Immature natural killer cell (primary cell): ENCODE measurements around the gene IL1R2. TPM values are rescaled to one million over a fixed set of nuclear protein-coding genes. Genes with fewer than 3 reads are reported as not detected.

Experiments used
- DNase-seq, 3 donors: peaks; one replicate each; pipeline ENCODE4 v3.0.0; 2022; ENCODE audit warnings: mixed read lengths in 1 of 3
- H3K27ac Mint-ChIP-seq, 6 donors: one replicate each; pipeline ENCODE4 v1.8.0; 2020; ENCODE audit warnings: mixed read lengths in 6 of 6, mild to moderate bottlenecking in 5 of 6, inconsistent platforms in 4 of 6, moderate library complexity in 3 of 6
- H3K27me3 Mint-ChIP-seq, 3 donors: one replicate each; pipeline ENCODE4 v1.8.0; 2020 to 2021; ENCODE audit warnings: low read depth in 3 of 3, mild to moderate bottlenecking in 3 of 3, mixed read lengths in 3 of 3, moderate library complexity in 3 of 3, inconsistent platforms in 1 of 3
- H3K36me3 Mint-ChIP-seq, 3 donors: one replicate each; pipeline ENCODE4 v1.8.0; 2020; ENCODE audit warnings: mixed read lengths in 3 of 3, inconsistent platforms in 2 of 3, mild to moderate bottlenecking in 2 of 3
- H3K4me1 Mint-ChIP-seq, 2 donors: one replicate each; pipeline ENCODE4 v1.8.0; 2020; ENCODE audit warnings: inconsistent platforms in 2 of 2, mild to moderate bottlenecking in 2 of 2, mixed read lengths in 2 of 2, moderate library complexity in 1 of 2
- H3K4me3 Mint-ChIP-seq, 5 donors: one replicate each; pipeline ENCODE4 v1.8.0; 2020; ENCODE audit warnings: mild to moderate bottlenecking in 5 of 5, mixed read lengths in 5 of 5, inconsistent platforms in 3 of 5, moderate library complexity in 3 of 5
- H3K9me3 Mint-ChIP-seq, 6 donors: one replicate each; pipeline ENCODE4 v1.8.0; 2020; ENCODE audit warnings: mild to moderate bottlenecking in 6 of 6, mixed read lengths in 6 of 6, inconsistent platforms in 4 of 6, moderate library complexity in 3 of 6
- polyA plus RNA-seq, 3 donors: library from polyadenylated mRNA; unstranded; fragments of 300-500 nt; fragmentation: Illumina TruSeq; gene quantifications; one replicate each; pipeline ENCODE4 v1.2.3, GENCODE V29; 2021

The IL1R2 gene, protein sequence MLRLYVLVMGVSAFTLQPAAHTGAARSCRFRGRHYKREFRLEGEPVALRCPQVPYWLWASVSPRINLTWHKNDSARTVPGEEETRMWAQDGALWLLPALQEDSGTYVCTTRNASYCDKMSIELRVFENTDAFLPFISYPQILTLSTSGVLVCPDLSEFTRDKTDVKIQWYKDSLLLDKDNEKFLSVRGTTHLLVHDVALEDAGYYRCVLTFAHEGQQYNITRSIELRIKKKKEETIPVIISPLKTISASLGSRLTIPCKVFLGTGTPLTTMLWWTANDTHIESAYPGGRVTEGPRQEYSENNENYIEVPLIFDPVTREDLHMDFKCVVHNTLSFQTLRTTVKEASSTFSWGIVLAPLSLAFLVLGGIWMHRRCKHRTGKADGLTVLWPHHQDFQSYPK
- polyA plus RNA-seq, result 1 to 10 TPM in 2 of 3 donors, not detected in 1; 1.8 to 3.3 TPM

GRCh38 chr2:101991721-101992145 lies at the start of gene IL1R2:
TSS of gene IL1R2 (plus strand) at chr2:101991960. CDS start at chr2:102008576, 16,616 bp downstream.
- no peak for DNase-seq

GRCh38 chr2:101942851-101943250 lies 48.9 kb upstream of the IL1R2 start:
- H3K27me3 Mint-ChIP-seq, result peaks cover 0 to 17% (median 8%) of the 10 kb centered on the region in 3 donors

More at GRCh38 chr2:101991721-101992145, at the start of gene IL1R2:
- H3K9me3 Mint-ChIP-seq, result no peaks in the 10 kb centered on the region
- peaks cover 46 to 48% of the 10 kb centered on the region in 2 donors for H3K4me1 Mint-ChIP-seq
- peaks cover 0 to 6% (median 0%) of the 10 kb centered on the region in 3 donors for H3K36me3 Mint-ChIP-seq
- peaks cover 27 to 39% (median 39%) of the 10 kb centered on the region in 3 donors for H3K27me3 Mint-ChIP-seq
- peak within 1 kb of the TSS in 4 of 6 donors; percentile 43 to 79 (median 46) for H3K27ac Mint-ChIP-seq
- H3K4me3 Mint-ChIP-seq, result peak within 1 kb of the TSS in 2 of 5 donors; percentile 18 to 28

DNA sequence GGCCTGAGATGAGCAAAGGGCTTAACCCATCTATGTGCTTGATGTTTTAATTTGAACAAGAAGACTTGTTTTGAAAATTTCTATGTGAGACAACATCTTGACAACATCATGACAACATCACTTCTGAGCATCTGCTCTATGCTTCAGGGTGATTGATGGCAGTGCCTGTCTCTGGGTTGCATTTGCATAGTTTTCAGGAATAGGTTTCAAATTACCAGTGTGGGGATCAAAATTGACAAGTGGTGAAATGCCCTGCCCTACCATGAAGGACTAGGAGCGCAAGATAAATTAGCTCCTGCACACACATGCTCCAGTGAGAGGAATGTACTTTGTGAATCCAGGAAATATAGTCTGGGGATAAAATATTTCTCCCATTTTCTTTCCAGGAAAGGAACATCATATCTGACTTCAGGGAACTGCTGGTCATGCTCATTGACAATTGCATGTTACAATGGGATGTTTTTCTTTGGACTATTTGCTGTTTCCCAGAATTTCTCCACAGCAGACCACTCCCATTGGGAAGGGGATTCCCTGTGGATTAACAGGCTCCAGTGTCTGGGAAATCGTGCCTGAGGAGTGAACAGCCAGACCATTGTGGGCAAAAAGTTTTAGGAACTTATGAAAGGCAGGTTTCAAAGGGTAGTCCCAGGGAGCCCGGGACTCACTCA lies 45.3 kb upstream of the IL1R2 start:
- Mint-ChIP-seq H3K4me1 (no peaks in the 10 kb centered on the region), H3K27me3 (peaks cover 0 to 17% (median 6%) of the 10 kb centered on the region in 3 donors), H3K27ac (no peak overlapping the region), H3K36me3 (peaks cover 0 to 4% (median 0%) of the 10 kb centered on the region in 3 donors), H3K4me3 (no peak overlapping the region), H3K9me3 (peaks cover 0 to 3% (median 0%) of the 10 kb centered on the region in 6 donors)
- DNase-seq, result no peak

More at GRCh38 chr2:101942851-101943250, 48.9 kb upstream of the IL1R2 start:
- H3K27ac Mint-ChIP-seq, result no peak overlapping the region
- peaks cover 0 to 8% (median 3%) of the 10 kb centered on the region in 6 donors for H3K9me3 Mint-ChIP-seq
- H3K4me3 Mint-ChIP-seq, result no peak overlapping the region
- no peak for DNase-seq
- peaks cover 0 to 9% (median 0%) of the 10 kb centered on the region in 3 donors for H3K36me3 Mint-ChIP-seq
- H3K4me1 Mint-ChIP-seq, result no peaks in the 10 kb centered on the region

GRCh38 chr2:101947374-101947773 lies 44.4 kb upstream of the IL1R2 start:
- H3K36me3 Mint-ChIP-seq, result peaks cover 0 to 4% (median 0%) of the 10 kb centered on the region in 3 donors
- H3K4me1 Mint-ChIP-seq, result no peaks in the 10 kb centered on the region
- H3K27ac Mint-ChIP-seq, result no peak overlapping the region
- H3K9me3 Mint-ChIP-seq, result peaks cover 0 to 3% (median 0%) of the 10 kb centered on the region in 6 donors
- no peak for DNase-seq
- H3K27me3 Mint-ChIP-seq, result peaks cover 0 to 14% (median 6%) of the 10 kb centered on the region in 3 donors
- no peak overlapping the region for H3K4me3 Mint-ChIP-seq

GRCh38 chr2:101948625-101949155 lies 43.1 kb upstream of the IL1R2 start:
- peaks cover 0 to 12% (median 6%) of the 10 kb centered on the region in 3 donors for H3K27me3 Mint-ChIP-seq
- peaks cover 0 to 4% (median 0%) of the 10 kb centered on the region in 3 donors for H3K36me3 Mint-ChIP-seq
- no peaks in the 10 kb centered on the region for H3K4me1 Mint-ChIP-seq
- no peak overlapping the region for H3K27ac Mint-ChIP-seq
- no peak overlapping the region for H3K4me3 Mint-ChIP-seq
- H3K9me3 Mint-ChIP-seq, result peaks cover 0 to 3% (median 0%) of the 10 kb centered on the region in 6 donors
- no peak for DNase-seq

GRCh38 chr2:101949304-101949703 lies 42.5 kb upstream of the IL1R2 start:
- Mint-ChIP-seq H3K4me1 (no peaks in the 10 kb centered on the region), H3K36me3 (peaks cover 0 to 4% (median 0%) of the 10 kb centered on the region in 3 donors), H3K27ac (no peak overlapping the region), H3K9me3 (peaks cover 0 to 3% (median 0%) of the 10 kb centered on the region in 6 donors), H3K27me3 (peaks cover 0 to 12% (median 6%) of the 10 kb centered on the region in 3 donors), H3K4me3 (no peak overlapping the region)
- DNase-seq, result no peak

DNA sequence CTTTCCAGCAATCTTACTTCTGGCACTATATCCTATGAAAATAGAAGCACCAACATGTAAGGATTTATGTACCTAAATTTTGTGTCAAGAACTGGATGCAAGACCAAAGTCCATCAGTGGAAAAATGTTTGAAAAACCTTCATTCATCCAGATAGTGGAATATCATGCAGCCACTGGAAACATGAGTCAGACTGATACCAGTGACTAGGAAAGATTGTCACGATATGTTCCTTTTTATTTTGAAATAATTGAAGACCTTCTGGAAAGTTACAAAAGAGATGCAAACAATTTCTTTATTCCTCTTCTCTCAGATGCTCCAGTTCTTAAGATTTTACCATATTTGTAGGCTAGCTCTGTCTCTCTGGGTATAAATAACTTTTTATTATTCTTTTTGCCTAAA lies 40.5 kb upstream of the IL1R2 start:
- Mint-ChIP-seq H3K4me1 (no peaks in the 10 kb centered on the region), H3K4me3 (no peak overlapping the region), H3K36me3 (peaks cover 0 to 4% (median 0%) of the 10 kb centered on the region in 3 donors), H3K9me3 (peaks cover 0 to 3% (median 0%) of the 10 kb centered on the region in 6 donors), H3K27ac (no peak overlapping the region), H3K27me3 (peaks cover 0 to 7% (median 5%) of the 10 kb centered on the region in 3 donors)
- DNase-seq, result no peak

DNA sequence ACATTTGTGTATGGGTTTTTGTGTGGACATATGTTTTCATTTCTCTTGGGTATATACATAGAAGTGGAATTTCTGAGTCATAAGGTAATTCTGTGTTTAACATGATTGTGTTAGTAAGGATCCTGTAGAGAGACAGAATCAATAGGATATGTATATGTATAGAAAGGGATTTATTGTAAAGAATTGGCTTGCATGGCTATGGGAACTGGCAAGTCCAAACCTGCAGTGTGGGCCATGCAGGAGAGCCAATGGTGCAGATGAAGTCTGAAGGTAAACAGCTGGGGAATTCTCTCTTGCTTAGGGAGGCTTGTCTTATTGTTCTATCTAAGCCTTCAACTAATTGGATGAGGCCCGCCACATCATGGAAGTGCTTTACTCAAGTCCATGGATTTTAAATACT lies 39.2 kb upstream of the IL1R2 start:
- Mint-ChIP-seq H3K4me1 (peaks cover 0 to 4% of the 10 kb centered on the region in 2 donors), H3K4me3 (no peak overlapping the region), H3K36me3 (peaks cover 0 to 6% (median 0%) of the 10 kb centered on the region in 3 donors), H3K9me3 (peaks cover 0 to 3% (median 0%) of the 10 kb centered on the region in 6 donors), H3K27ac (no peak overlapping the region), H3K27me3 (peaks cover 0 to 5% (median 0%) of the 10 kb centered on the region in 3 donors)
- no peak for DNase-seq

DNA sequence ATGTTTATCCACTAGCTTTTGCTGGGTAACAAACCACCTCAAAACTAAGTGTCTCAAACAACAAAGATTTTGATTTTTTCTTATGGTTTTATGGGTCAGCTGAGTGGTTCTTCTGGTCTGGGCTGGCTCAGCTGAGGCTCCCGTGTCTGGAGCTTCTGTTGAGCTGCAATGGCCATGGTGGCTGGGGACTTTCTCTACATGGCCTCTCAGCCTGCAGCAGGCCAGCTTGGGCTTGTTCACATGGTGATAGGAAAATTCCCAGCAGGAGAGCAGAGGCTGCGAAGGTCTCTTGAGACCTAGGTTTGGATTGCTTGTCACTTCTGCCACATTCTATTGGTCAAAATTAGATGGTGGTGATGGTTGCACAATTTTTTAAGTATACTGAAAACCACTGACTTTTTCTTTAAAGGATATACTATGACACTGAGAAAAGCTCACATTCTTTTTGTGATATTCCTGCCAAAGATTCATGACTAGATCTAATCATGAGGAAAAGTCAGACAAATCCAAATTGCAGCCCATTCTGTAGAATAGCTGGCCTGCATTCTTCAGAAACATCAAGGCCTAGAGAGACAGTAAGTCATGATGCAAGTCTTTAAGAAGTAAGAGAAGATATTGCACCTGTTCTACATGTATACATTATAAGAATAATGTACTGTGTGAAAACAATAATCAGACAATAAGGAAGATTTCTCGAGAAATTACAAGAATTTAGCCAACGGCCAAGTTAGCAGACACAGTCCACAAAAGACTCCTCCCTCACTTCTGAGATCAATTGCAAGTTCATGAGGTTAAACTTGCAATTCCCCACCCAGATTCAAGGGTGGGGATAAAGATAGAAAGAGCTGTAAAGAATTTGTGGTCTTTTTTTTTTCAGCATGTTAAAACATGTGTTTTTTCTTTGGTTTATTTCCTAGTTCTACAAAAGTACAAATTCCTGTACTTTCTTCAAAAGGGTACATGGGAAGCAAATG lies 35.0 kb upstream of the IL1R2 start:
- H3K4me3 Mint-ChIP-seq, result peak overlapping the region in 1 of 5 donors; percentile 28
- peaks cover 0 to 2% (median 0%) of the 10 kb centered on the region in 6 donors for H3K9me3 Mint-ChIP-seq
- DNase-seq, result no peak
- H3K27ac Mint-ChIP-seq, result peak overlapping the region in 1 of 6 donors; percentile 9
- H3K27me3 Mint-ChIP-seq, result peaks cover 0 to 5% (median 2%) of the 10 kb centered on the region in 3 donors
- peaks cover 0 to 16% (median 3%) of the 10 kb centered on the region in 3 donors for H3K36me3 Mint-ChIP-seq
- peaks cover 0 to 4% of the 10 kb centered on the region in 2 donors for H3K4me1 Mint-ChIP-seq

- Mint-ChIP-seq H3K27ac (no peak overlapping the region), H3K4me1 (peaks cover 0 to 6% of the 10 kb centered on the region in 2 donors), H3K4me3 (no peak overlapping the region), H3K36me3 (peaks cover 0 to 16% (median 3%) of the 10 kb centered on the region in 3 donors), H3K27me3 (peaks cover 0 to 10% (median 2%) of the 10 kb centered on the region in 3 donors), H3K9me3 (peaks cover 0 to 2% (median 0%) of the 10 kb centered on the region in 6 donors)
- no peak for DNase-seq
Observed at GRCh38 chr2:101958061-101958460, 33.7 kb upstream of the IL1R2 start.

DNA sequence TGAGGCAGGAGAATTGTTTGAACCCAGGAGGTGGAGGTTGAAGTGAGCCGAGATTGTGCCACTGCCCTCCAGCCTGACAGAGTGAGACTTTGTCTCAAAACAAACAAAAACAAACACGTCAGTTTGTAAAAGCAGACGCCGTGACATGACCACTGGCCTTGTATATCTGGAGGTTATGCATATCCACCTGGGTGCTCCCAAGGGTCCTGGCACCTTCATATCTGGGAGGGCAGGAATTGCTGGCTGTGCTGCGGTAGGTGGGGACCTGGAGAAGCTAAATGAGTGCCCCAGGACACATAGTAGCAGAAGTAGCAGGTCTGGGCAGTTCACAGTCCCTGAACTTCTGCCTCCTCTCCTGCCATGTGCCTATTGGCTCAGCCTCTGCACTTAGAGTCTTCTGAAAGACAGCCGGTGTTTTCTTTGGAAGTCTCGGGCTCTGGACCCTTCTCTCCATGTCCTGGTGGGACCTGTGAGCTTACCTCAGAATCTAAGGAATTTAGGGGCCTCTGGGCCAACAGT lies 30.9 kb upstream of the IL1R2 start:
- peaks cover 0 to 2% (median 0%) of the 10 kb centered on the region in 6 donors for H3K9me3 Mint-ChIP-seq
- H3K27ac Mint-ChIP-seq, result no peak overlapping the region
- no peak for DNase-seq
- peaks cover 0 to 16% (median 3%) of the 10 kb centered on the region in 3 donors for H3K36me3 Mint-ChIP-seq
- H3K4me1 Mint-ChIP-seq, result peaks cover 0 to 6% of the 10 kb centered on the region in 2 donors
- peaks cover 0 to 8% (median 2%) of the 10 kb centered on the region in 3 donors for H3K27me3 Mint-ChIP-seq
- no peak overlapping the region for H3K4me3 Mint-ChIP-seq
